Gastrocnemius medialis (tissue), 4 donors: Measurements from ENCODE around the gene RUVBL2. TPM values are rescaled to one million over a fixed set of nuclear protein-coding genes. Genes with fewer than 3 reads are reported as not detected.

ENCODE experiments used
- ATAC-seq, 2 donors: fragments of 150-250 bp; one replicate each; pipeline ENCODE4 v1.9.1; 2016
- DNase-seq, 2 donors: peaks; one replicate each; pipeline ENCODE4 v3.0.0-alpha.2; 2019
- H3K27ac ChIP-seq, 4 donors: fragments of 200-600 bp; sonication (generic); 1 replicate in 1 of 4; 2 replicates in 3 of 4; pipeline ENCODE4 v1.5.1; 2016 to 2018; ENCODE audit warnings: mild to moderate bottlenecking in 2 of 4, moderate library complexity in 1 of 4
- H3K27me3 ChIP-seq, 3 donors: fragments of 200-600 bp; sonication (generic) in 2 of 3; 1 replicate in 1 of 3; 2 replicates in 2 of 3; pipeline versions ENCODE4 v1.5.1 to v1.6.0; 2016 to 2019; ENCODE audit warnings: mild to moderate bottlenecking in 1 of 3, moderate library complexity in 1 of 3
- H3K36me3 ChIP-seq, 2 donors: fragments of 200-600 bp; sonication (generic) in 1 of 2; one replicate each; pipeline ENCODE4 v1.5.1; 2017 to 2018
- H3K4me1 ChIP-seq, 2 donors: fragments of 200-600 bp; sonication (generic) in 1 of 2; one replicate each; pipeline ENCODE4 v1.5.1; 2016 to 2017; ENCODE audit warnings: mild to moderate bottlenecking in 2 of 2
- H3K4me3 ChIP-seq, 4 donors: fragments of 200-600 bp; sonication (generic) in 3 of 4; 1 replicate in 1 of 4; 2 replicates in 3 of 4; pipeline ENCODE4 v1.5.1; 2016 to 2019; ENCODE audit warnings: mild to moderate bottlenecking in 2 of 4
- H3K9me3 ChIP-seq, 3 donors: fragments of 200-600 bp; sonication (generic) in 2 of 3; 1 replicate in 1 of 3; 2 replicates in 2 of 3; pipeline ENCODE4 v1.5.1; 2016 to 2019
- CTCF ChIP-seq, 5 experiments: fragments of 450-650 bp in 3 of 5; fragments of 200-600 bp in 2 of 5; sonication (generic) in 2 of 5; IDR thresholded peaks in 4 of 5; conservative IDR thresholded peaks in 1 of 5; 1 replicate in 4 of 5; 2 replicates in 1 of 5; pipeline ENCODE4 v1.5.1; 2016 to 2019; ENCODE audit warnings: antibody characterized with exemption in 5 of 5, mild to moderate bottlenecking in 3 of 5, moderate library complexity in 3 of 5
- POLR2A ChIP-seq, 2 donors: fragments of 450-650 bp; IDR thresholded peaks; one replicate each; pipeline ENCODE4 v1.6.1; 2017; ENCODE audit warnings: antibody characterized with exemption in 2 of 2, mild to moderate bottlenecking in 2 of 2, moderate library complexity in 2 of 2
- in situ Hi-C, 4 donors: fragments of 200-750 bp; cut with MboI; loops; one replicate each; pipeline versions ENCODE4 v1.15.0 to v1.8.0; 2017; ENCODE audit warnings: low sequenced_read_pairs in 4 of 4
- intact Hi-C: fragments of 100-400 bp; cut with DNase I; formaldehyde crosslinking; loops from one replicate; pipeline ENCODE4 v1.15.1; 2023; ENCODE audit warnings: low total_unique reads
- total RNA-seq, 4 donors: library from RNA; depleted of rRNA; stranded (reverse); fragments of >200 nt; gene quantifications; one replicate each; pipeline versions ENCODE4 v1.1.0 to v1.2.3, GENCODE V29; 2016

Gene RUVBL2
- total RNA-seq, 4 donors from 2014 or later = 134 to 185 (median 146) TPM

GRCh38 chr19:49057636-49058234 is 64.0 kb downstream of the RUVBL2 start, which contains the start of gene CGB7:
Gene CGB7, minus strand, starts transcription at chr19:49057749. Its CDS starts 2,374 bp downstream, at chr19:49055375.
- no peak for TF ChIP-seq CTCF (IDR thresholded peaks at IDR 0.05 in 4 of 5, conservative IDR thresholded peaks at IDR 0.05 in 1 of 5)
- TF ChIP-seq POLR2A (IDR thresholded peaks at IDR 0.05) = peak; percentile 20 to 37
- no peaks in the 10 kb centered on the region for H3K27me3 ChIP-seq
- H3K9me3 ChIP-seq = no peaks in the 10 kb centered on the region
- peak within 1 kb of the TSS; percentile 49 to 77 (median 68) for H3K4me3 ChIP-seq
- ATAC-seq (peak; percentile 73 to 77), DNase-seq (peak; percentile 47 to 70)
- intact Hi-C loops = no loop called here
- H3K4me1 ChIP-seq = peaks cover 6 to 23% of the 10 kb centered on the region in 2 donors
- in situ Hi-C loops = no loop called here
- no peaks in the 10 kb centered on the region for H3K36me3 ChIP-seq
- H3K27ac ChIP-seq = peak within 1 kb of the TSS; percentile 64 to 74 (median 70)

- H3K27ac ChIP-seq = no peak overlapping the region
- peak in 1 of 2 donors; percentile 12 for ATAC-seq
- H3K4me3 ChIP-seq = no peak overlapping the region
- H3K4me1 ChIP-seq = peaks cover 6 to 23% of the 10 kb centered on the region in 2 donors
- H3K9me3 ChIP-seq = no peaks in the 10 kb centered on the region
- intact Hi-C loops = no loop called here
- no peaks in the 10 kb centered on the region for H3K36me3 ChIP-seq
- no peaks in the 10 kb centered on the region for H3K27me3 ChIP-seq
- in situ Hi-C loops = no loop called here
- DNase-seq = peak in 1 of 2 donors; percentile 55
- TF ChIP-seq POLR2A (IDR thresholded peaks at IDR 0.05) = no peak
- no peak for TF ChIP-seq CTCF (IDR thresholded peaks at IDR 0.05 in 4 of 5, conservative IDR thresholded peaks at IDR 0.05 in 1 of 5)
Measured at GRCh38 chr19:49058562-49058961, 64.9 kb downstream of the RUVBL2 start.

GRCh38 chr19:49059053-49059452 is 65.4 kb downstream of the RUVBL2 start:
- TF ChIP-seq POLR2A (IDR thresholded peaks at IDR 0.05) = no peak
- TF ChIP-seq CTCF (IDR thresholded peaks at IDR 0.05 in 4 of 5, conservative IDR thresholded peaks at IDR 0.05 in 1 of 5) = no peak
- in situ Hi-C loops (no loop called here), intact Hi-C loops (no loop called here)
- no peak for DNase-seq
- Histone ChIP-seq H3K4me1 (peaks cover 6 to 23% of the 10 kb centered on the region in 2 donors), H3K27me3 (no peaks in the 10 kb centered on the region), H3K9me3 (no peaks in the 10 kb centered on the region), H3K36me3 (no peaks in the 10 kb centered on the region), H3K27ac (no peak overlapping the region), H3K4me3 (no peak overlapping the region)
- ATAC-seq = no peak

- no peaks in the 10 kb centered on the region for H3K36me3 ChIP-seq
- DNase-seq = no peak
- in situ Hi-C loops (no loop called here), intact Hi-C loops (no loop called here)
- H3K27me3 ChIP-seq = peaks cover 0 to under 1% (median 0%) of the 10 kb centered on the region in 3 donors
- no peaks in the 10 kb centered on the region for H3K9me3 ChIP-seq
- peaks cover 13 to 35% of the 10 kb centered on the region in 2 donors for H3K4me1 ChIP-seq
- no peak for TF ChIP-seq CTCF (IDR thresholded peaks at IDR 0.05 in 4 of 5, conservative IDR thresholded peaks at IDR 0.05 in 1 of 5)
- no peak for TF ChIP-seq POLR2A (IDR thresholded peaks at IDR 0.05)
- no peak overlapping the region for H3K27ac ChIP-seq
- no peak for ATAC-seq
- H3K4me3 ChIP-seq = no peak overlapping the region
Measured at GRCh38 chr19:49061000-49061399, 67.3 kb downstream of the RUVBL2 start.
